ENCODE measurements around the gene SLC39A8.

DNA sequence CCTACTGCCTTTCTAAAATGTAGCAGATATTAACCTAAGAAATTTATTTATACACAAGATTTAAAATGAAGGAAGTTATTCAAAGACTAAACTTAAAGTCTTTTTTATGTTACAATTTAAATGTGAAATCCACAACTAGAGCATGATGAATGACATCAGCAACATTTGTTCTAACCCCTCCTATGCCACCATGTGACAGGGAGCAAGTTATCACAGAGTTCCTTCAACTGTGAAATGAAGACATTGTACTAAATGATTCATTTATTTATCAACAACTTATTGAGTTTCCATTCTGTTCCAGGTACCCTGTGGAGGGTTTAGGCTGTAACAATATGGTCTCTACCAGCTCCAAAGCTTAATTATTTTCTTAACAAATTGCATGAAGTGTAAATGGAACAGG lies 76.9 kb downstream of the SLC39A8 start:
- TF ChIP-seq JUND (IDR thresholded peaks at IDR 0.05) (no peak), EGR1 (IDR thresholded peaks at IDR 0.05; ENCODE audit: low read depth) (no peak), SP1 (IDR thresholded peaks at IDR 0.05; ENCODE audit: low read depth) (no peak)
